Liver (tissue), 9 donors: ENCODE results near the gene LSM11. TPM values are rescaled to one million over a fixed set of nuclear protein-coding genes. Genes with fewer than 3 reads are reported as not detected.

ENCODE experiments used
- DNase-seq: peaks from one replicate; pipeline ENCODE4 v3.0.0-alpha.2; 2017; ENCODE audit warnings: low spot score
- H3K27ac ChIP-seq, 2 donors: one replicate each; pipeline ENCODE4 v1.7.0; 2013; ENCODE audit warnings: inconsistent platforms in 2 of 2, low read length in 2 of 2, control low read depth in 1 of 2, low read depth in 1 of 2, mild to moderate bottlenecking in 1 of 2
- H3K27me3 ChIP-seq, 4 donors: one replicate each; pipeline versions ENCODE4 v1.6.1 to v1.7.0; 2013; ENCODE audit warnings: low read length in 3 of 4, inconsistent platforms in 1 of 4, mild to moderate bottlenecking in 1 of 4, moderate library complexity in 1 of 4; ENCODE audit not compliant: control insufficient read depth in 4 of 4, insufficient read depth in 4 of 4
- H3K36me3 ChIP-seq, 4 donors: one replicate each; pipeline versions ENCODE4 v1.6.1 to v1.7.0; 2013; ENCODE audit warnings: low read length in 3 of 4, mild to moderate bottlenecking in 3 of 4, low read depth in 1 of 4, moderate library complexity in 1 of 4; ENCODE audit not compliant: control insufficient read depth in 4 of 4, insufficient read depth in 3 of 4
- H3K4me1 ChIP-seq, 4 donors: one replicate each; pipeline versions ENCODE4 v1.6.1 to v1.7.0; 2013; ENCODE audit warnings: low read length in 3 of 4, mild to moderate bottlenecking in 3 of 4, moderate library complexity in 1 of 4; ENCODE audit not compliant: control insufficient read depth in 4 of 4, insufficient read depth in 4 of 4
- H3K4me3 ChIP-seq, 3 donors: one replicate each; pipeline versions ENCODE4 v1.6.1 to v1.7.0; 2013; ENCODE audit warnings: low read length in 3 of 3, control low read depth in 1 of 3, low read depth in 1 of 3, mild to moderate bottlenecking in 1 of 3
- H3K9ac ChIP-seq, 2 donors: one replicate each; pipeline ENCODE4 v1.7.0; 2013; ENCODE audit warnings: low read length in 2 of 2, mild to moderate bottlenecking in 2 of 2, moderate library complexity in 2 of 2, control low read depth in 1 of 2, low read depth in 1 of 2
- H3K9me3 ChIP-seq, 4 donors: one replicate each; pipeline versions ENCODE4 v1.6.1 to v1.7.0; 2013; ENCODE audit warnings: low read length in 3 of 4; ENCODE audit not compliant: control insufficient read depth in 4 of 4
- EGR1 ChIP-seq, 2 donors: IDR thresholded peaks; 2 replicates each; pipeline ENCODE4 v1.6.1; 2016 to 2018; ENCODE audit warnings: antibody characterized with exemption in 2 of 2, low read depth in 2 of 2
- FOXA1 ChIP-seq: IDR thresholded peaks from 2 replicates; pipeline ENCODE4 v1.6.1; 2016; ENCODE audit warnings: antibody characterized with exemption
- FOXA2 ChIP-seq: IDR thresholded peaks from 2 replicates; pipeline ENCODE4 v1.6.1; 2016; ENCODE audit warnings: antibody characterized with exemption
- HNF4A ChIP-seq, 2 donors: conservative IDR thresholded peaks; 2 replicates each; pipeline ENCODE4 v1.6.1; 2016; ENCODE audit warnings: antibody characterized with exemption in 2 of 2, mild to moderate bottlenecking in 2 of 2
- HNF4G ChIP-seq: IDR thresholded peaks from 2 replicates; pipeline ENCODE4 v1.6.1; 2016; ENCODE audit warnings: antibody characterized with exemption
- NR2F2 ChIP-seq: IDR thresholded peaks from 2 replicates; pipeline ENCODE4 v1.6.1; 2016; ENCODE audit warnings: antibody characterized with exemption
- RXRA ChIP-seq, 2 donors: IDR thresholded peaks; 2 replicates each; pipeline ENCODE4 v1.6.1; 2017 to 2018; ENCODE audit warnings: antibody characterized with exemption in 2 of 2, mild to moderate bottlenecking in 1 of 2
- SP1 ChIP-seq: IDR thresholded peaks from 2 replicates; pipeline ENCODE4 v1.6.1; 2018; ENCODE audit warnings: antibody characterized with exemption, mild to moderate bottlenecking
- TAF1 ChIP-seq: conservative IDR thresholded peaks from 2 replicates; pipeline ENCODE4 v1.6.1; 2016; ENCODE audit warnings: antibody characterized with exemption, mild to moderate bottlenecking
- YY1 ChIP-seq: IDR thresholded peaks from 2 replicates; pipeline ENCODE4 v1.6.1; 2016; ENCODE audit warnings: antibody characterized with exemption, mild to moderate bottlenecking
- WGBS: extraction: QIAGEN DNeasy Blood & Tissue Kit; methylation state at CpG from one replicate; pipeline ENCODE4 v1.1.7; 2013; 5-methylcytosine and 5-hydroxymethylcytosine counted together
- polyA plus RNA-seq, 2 donors: library from polyadenylated mRNA; stranded (reverse) in 1 of 2; unstranded in 1 of 2; fragments of 200-250 nt in 1 of 2; fragments of >200 nt in 1 of 2; fragmentation: Nextera tagmentation in 1 of 2; extraction: Ambion mirVana in 1 of 2; gene quantifications; one replicate each; pipeline versions ENCODE4 v1.2.1 to v1.2.3, GENCODE V29; 2013 to 2015
- total RNA-seq, 2 donors: library from RNA; depleted of rRNA; stranded (reverse); fragments of >200 nt; gene quantifications; one replicate each; pipeline ENCODE4 v1.2.3, GENCODE V29; 2014
- TF ChIP-seq, protein P1 (sequence below): IDR thresholded peaks from 2 replicates; pipeline ENCODE4 v1.6.1; 2016; ENCODE audit warnings: antibody characterized with exemption
- TF ChIP-seq, protein P2 (sequence below): IDR thresholded peaks from 2 replicates; pipeline ENCODE4 v1.6.1; 2016; ENCODE audit warnings: antibody characterized with exemption
- TF ChIP-seq, protein P3 (sequence below): fragments of 150-350 bp; IDR thresholded peaks from 2 replicates; pipeline ENCODE4 v1.5.1; 2017; ENCODE audit warnings: improper control_type of control experiment, low read depth, low read length; ENCODE audit not compliant: missing input control
- TF ChIP-seq, protein P4 (sequence below): IDR thresholded peaks from 2 replicates; pipeline ENCODE4 v1.6.1; 2016; ENCODE audit warnings: antibody characterized with exemption, mild to moderate bottlenecking
- TF ChIP-seq, protein P5 (sequence below): IDR thresholded peaks from 2 replicates; pipeline ENCODE4 v1.6.1; 2016; ENCODE audit warnings: antibody characterized with exemption
- donor health status: healthy.
- donor health status: healthy.
- donor health status: healthy.
- donor health status: healthy.
- donor health status: healthy.

Gene LSM11
- total and polyA plus RNA-seq, 4 donors, result 0.42 to 4.0 (median 1.2) TPM

DNA sequence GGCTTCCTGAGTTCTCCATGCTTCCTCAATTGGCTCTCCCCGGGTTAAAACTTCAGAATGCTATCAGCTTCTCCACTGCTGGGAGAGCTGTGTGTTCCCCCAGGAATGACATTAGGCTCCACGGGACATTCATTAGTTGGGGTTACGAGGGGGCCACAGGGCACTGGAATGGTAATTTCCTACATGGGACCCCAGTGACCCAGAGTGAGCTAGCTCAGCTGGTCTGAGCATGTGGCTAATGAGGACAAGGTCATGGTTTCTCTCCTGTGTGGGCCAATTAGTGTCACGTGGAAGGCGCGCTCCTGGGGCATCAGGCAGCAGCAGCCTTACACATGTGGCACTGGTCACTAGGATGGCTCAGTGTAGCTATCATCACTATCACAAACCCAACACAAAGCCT lies 21.0 kb downstream of the LSM11 start:
- 91% methylated on average over 6 of the region's 6 CpGs for WGBS
- DNase-seq, result no peak
- no peak overlapping the region for H3K4me3 ChIP-seq
- H3K36me3 ChIP-seq, result no peaks in the 10 kb centered on the region
- TF ChIP-seq HNF4G, result no peak
- TF ChIP-seq FOXA2, result no peak
- TF ChIP-seq RXRA (IDR thresholded peaks at IDR 0.05), result no peak
- TF ChIP-seq FOXA1, result no peak
- TF ChIP-seq, protein P1, sequence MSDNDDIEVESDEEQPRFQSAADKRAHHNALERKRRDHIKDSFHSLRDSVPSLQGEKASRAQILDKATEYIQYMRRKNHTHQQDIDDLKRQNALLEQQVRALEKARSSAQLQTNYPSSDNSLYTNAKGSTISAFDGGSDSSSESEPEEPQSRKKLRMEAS, result no peak
- no peak for TF ChIP-seq HNF4A (conservative IDR thresholded peaks at IDR 0.05)
- no peak for TF ChIP-seq TAF1
- TF ChIP-seq EGR1 (IDR thresholded peaks at IDR 0.05; ENCODE audit: low read depth in 2 of 2), result no peak
- TF ChIP-seq, protein P2, sequence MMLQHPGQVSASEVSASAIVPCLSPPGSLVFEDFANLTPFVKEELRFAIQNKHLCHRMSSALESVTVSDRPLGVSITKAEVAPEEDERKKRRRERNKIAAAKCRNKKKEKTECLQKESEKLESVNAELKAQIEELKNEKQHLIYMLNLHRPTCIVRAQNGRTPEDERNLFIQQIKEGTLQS, result no peak
- TF ChIP-seq SP1, result no peak
- TF ChIP-seq, protein P3, sequence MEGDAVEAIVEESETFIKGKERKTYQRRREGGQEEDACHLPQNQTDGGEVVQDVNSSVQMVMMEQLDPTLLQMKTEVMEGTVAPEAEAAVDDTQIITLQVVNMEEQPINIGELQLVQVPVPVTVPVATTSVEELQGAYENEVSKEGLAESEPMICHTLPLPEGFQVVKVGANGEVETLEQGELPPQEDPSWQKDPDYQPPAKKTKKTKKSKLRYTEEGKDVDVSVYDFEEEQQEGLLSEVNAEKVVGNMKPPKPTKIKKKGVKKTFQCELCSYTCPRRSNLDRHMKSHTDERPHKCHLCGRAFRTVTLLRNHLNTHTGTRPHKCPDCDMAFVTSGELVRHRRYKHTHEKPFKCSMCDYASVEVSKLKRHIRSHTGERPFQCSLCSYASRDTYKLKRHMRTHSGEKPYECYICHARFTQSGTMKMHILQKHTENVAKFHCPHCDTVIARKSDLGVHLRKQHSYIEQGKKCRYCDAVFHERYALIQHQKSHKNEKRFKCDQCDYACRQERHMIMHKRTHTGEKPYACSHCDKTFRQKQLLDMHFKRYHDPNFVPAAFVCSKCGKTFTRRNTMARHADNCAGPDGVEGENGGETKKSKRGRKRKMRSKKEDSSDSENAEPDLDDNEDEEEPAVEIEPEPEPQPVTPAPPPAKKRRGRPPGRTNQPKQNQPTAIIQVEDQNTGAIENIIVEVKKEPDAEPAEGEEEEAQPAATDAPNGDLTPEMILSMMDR, result no peak
- no peak overlapping the region for H3K27ac ChIP-seq
- no peaks in the 10 kb centered on the region for H3K9me3 ChIP-seq
- no peaks in the 10 kb centered on the region for H3K27me3 ChIP-seq
- H3K4me1 ChIP-seq, result peaks cover 0 to 7% (median 2%) of the 10 kb centered on the region in 4 donors
- H3K9ac ChIP-seq, result no peak overlapping the region

DNA sequence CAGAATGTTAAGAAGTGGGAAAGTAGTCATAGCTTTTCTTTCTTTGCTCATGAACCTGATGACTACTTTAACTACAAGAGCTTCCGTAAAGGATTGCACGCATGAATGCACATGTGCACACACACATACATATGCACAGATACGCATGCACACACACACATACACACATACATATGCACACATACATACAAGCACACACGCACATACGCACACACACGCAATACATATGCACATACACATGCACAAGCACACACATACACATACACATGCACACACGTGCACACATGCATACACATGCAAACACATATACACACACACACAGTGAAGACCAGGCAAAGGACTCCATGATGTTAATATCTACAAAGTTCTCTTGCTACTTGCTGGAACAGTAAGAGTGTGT lies 22.9 kb downstream of the LSM11 start:
- no peaks in the 10 kb centered on the region for H3K36me3 ChIP-seq
- DNase-seq, result no peak
- H3K9ac ChIP-seq, result no peak overlapping the region
- H3K27me3 ChIP-seq, result no peaks in the 10 kb centered on the region
- peaks cover 0 to 4% (median 0%) of the 10 kb centered on the region in 4 donors for H3K9me3 ChIP-seq
- H3K4me3 ChIP-seq, result no peak overlapping the region
- H3K4me1 ChIP-seq, result peaks cover 0 to 7% (median 2%) of the 10 kb centered on the region in 4 donors
- TF ChIP-seq, protein P4, sequence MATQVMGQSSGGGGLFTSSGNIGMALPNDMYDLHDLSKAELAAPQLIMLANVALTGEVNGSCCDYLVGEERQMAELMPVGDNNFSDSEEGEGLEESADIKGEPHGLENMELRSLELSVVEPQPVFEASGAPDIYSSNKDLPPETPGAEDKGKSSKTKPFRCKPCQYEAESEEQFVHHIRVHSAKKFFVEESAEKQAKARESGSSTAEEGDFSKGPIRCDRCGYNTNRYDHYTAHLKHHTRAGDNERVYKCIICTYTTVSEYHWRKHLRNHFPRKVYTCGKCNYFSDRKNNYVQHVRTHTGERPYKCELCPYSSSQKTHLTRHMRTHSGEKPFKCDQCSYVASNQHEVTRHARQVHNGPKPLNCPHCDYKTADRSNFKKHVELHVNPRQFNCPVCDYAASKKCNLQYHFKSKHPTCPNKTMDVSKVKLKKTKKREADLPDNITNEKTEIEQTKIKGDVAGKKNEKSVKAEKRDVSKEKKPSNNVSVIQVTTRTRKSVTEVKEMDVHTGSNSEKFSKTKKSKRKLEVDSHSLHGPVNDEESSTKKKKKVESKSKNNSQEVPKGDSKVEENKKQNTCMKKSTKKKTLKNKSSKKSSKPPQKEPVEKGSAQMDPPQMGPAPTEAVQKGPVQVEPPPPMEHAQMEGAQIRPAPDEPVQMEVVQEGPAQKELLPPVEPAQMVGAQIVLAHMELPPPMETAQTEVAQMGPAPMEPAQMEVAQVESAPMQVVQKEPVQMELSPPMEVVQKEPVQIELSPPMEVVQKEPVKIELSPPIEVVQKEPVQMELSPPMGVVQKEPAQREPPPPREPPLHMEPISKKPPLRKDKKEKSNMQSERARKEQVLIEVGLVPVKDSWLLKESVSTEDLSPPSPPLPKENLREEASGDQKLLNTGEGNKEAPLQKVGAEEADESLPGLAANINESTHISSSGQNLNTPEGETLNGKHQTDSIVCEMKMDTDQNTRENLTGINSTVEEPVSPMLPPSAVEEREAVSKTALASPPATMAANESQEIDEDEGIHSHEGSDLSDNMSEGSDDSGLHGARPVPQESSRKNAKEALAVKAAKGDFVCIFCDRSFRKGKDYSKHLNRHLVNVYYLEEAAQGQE, result no peak
- TF ChIP-seq FOXA2, result no peak
- TF ChIP-seq, protein P2, result no peak
- TF ChIP-seq, protein P1, result no peak
- no peak for TF ChIP-seq FOXA1
- TF ChIP-seq, protein P5, sequence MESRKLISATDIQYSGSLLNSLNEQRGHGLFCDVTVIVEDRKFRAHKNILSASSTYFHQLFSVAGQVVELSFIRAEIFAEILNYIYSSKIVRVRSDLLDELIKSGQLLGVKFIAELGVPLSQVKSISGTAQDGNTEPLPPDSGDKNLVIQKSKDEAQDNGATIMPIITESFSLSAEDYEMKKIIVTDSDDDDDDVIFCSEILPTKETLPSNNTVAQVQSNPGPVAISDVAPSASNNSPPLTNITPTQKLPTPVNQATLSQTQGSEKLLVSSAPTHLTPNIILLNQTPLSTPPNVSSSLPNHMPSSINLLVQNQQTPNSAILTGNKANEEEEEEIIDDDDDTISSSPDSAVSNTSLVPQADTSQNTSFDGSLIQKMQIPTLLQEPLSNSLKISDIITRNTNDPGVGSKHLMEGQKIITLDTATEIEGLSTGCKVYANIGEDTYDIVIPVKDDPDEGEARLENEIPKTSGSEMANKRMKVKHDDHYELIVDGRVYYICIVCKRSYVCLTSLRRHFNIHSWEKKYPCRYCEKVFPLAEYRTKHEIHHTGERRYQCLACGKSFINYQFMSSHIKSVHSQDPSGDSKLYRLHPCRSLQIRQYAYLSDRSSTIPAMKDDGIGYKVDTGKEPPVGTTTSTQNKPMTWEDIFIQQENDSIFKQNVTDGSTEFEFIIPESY, result no peak
- no peak for TF ChIP-seq YY1
- TF ChIP-seq EGR1 (IDR thresholded peaks at IDR 0.05; ENCODE audit: low read depth in 2 of 2), result no peak
- TF ChIP-seq, protein P3, result no peak
- TF ChIP-seq NR2F2, result no peak
- TF ChIP-seq SP1, result no peak
- TF ChIP-seq HNF4A (conservative IDR thresholded peaks at IDR 0.05), result no peak
- 96% methylated on average over 7 of the region's 7 CpGs for WGBS
- no peak overlapping the region for H3K27ac ChIP-seq
